B cell (primary cell): ENCODE measurements around the gene TRABD2B. TPM values are rescaled to one million over a fixed set of nuclear protein-coding genes. Genes with fewer than 3 reads are reported as not detected.
"Not testable (repeated sequence)": the region's sequence is repeated elsewhere in the genome, so short reads cannot be mapped to it uniquely, and the experiment has no call there.

Experiments
- ATAC-seq: fragments of 200-7000 bp; cut with Tn5 transposase; one replicate; pipeline ENCODE4 v1.10.0; 2021; ENCODE audit warnings: low read depth, mild to moderate bottlenecking, moderate number of reproducible peaks, moderate library complexity
- CTCF ChIA-PET: fragments of 350-600 bp; sonication (Branson Sonifier 250); formaldehyde crosslinking; loops from one replicate; lab custom pipeline; 2021; ENCODE audit warnings: antibody characterized with exemption, inconsistent platforms; lab: Charles Lee
- POLR2A ChIA-PET: fragments of 350-600 bp; sonication (Branson Sonifier 250); formaldehyde crosslinking; loops from one replicate; lab custom pipeline; 2021; ENCODE audit warnings: antibody characterized with exemption; lab: Charles Lee
- DNase-seq: peaks from one replicate; pipeline ENCODE4 v3.0.0; 2013
- H2AFZ ChIP-seq: 2 replicates; pipeline ENCODE4 v1.6.1; 2012; ENCODE audit warnings: mild to moderate bottlenecking, low read depth, low read length; ENCODE audit not compliant: insufficient read depth, poor library complexity, severe bottlenecking
- H3K27ac ChIP-seq, 2 donors: 1 replicate in 1 of 2; 2 replicates in 1 of 2; pipeline ENCODE4 v1.5.1; 2012 to 2013; ENCODE audit warnings: low read length in 2 of 2, mild to moderate bottlenecking in 2 of 2, moderate library complexity in 1 of 2
- H3K27me3 ChIP-seq, 4 experiments: fragments of 200-600 bp in 1 of 4; sonication (generic) in 1 of 4; replicated peaks in 1 of 4; 1 replicate in 2 of 4; 2 replicates in 2 of 4; pipeline versions ENCODE4 v1.6.1 to v1.7.0; 2013 to 2016; ENCODE audit warnings: low read length in 3 of 4, mild to moderate bottlenecking in 2 of 4, mixed read lengths in 1 of 4, moderate library complexity in 1 of 4; ENCODE audit not compliant: insufficient read depth in 4 of 4, control insufficient read depth in 3 of 4; ENCODE audit errors: control extremely low read depth in 1 of 4
- H3K36me3 ChIP-seq, 2 experiments: replicated peaks in 1 of 2; 1 replicate in 1 of 2; 2 replicates in 1 of 2; pipeline versions ENCODE4 v1.6.1 to v1.7.1; 2013; ENCODE audit warnings: low read length in 1 of 2; ENCODE audit not compliant: insufficient read depth in 2 of 2, control insufficient read depth in 1 of 2; ENCODE audit errors: control extremely low read depth in 1 of 2, extremely low read depth in 1 of 2
- H3K4me1 ChIP-seq, 2 donors: fragments of 200-600 bp in 1 of 2; sonication (generic) in 1 of 2; 1 replicate in 1 of 2; 2 replicates in 1 of 2; pipeline versions ENCODE4 v1.5.1 to v1.6.1; 2013 to 2017; ENCODE audit warnings: low read length in 2 of 2; ENCODE audit not compliant: control insufficient read depth in 2 of 2, insufficient read depth in 2 of 2
- H3K4me2 ChIP-seq: replicated peaks from 2 replicates; pipeline ENCODE3; 2012; ENCODE audit warnings: mild to moderate bottlenecking, low read depth, low read length; ENCODE audit not compliant: poor library complexity, severe bottlenecking
- H3K4me3 ChIP-seq, 5 experiments: fragments of 200-600 bp in 1 of 5; sonication (generic) in 1 of 5; 1 replicate in 3 of 5; 2 replicates in 2 of 5; pipeline versions ENCODE4 v1.5.1 to v1.7.0; 2011 to 2016; ENCODE audit warnings: low read length in 4 of 5, mild to moderate bottlenecking in 4 of 5, low read depth in 2 of 5, control low read depth in 1 of 5, moderate library complexity in 1 of 5; ENCODE audit not compliant: insufficient read depth in 1 of 5; ENCODE audit errors: control extremely low read depth in 1 of 5, extremely low read depth in 1 of 5
- H3K79me2 ChIP-seq: fragments of 200-600 bp; sonication (generic); one replicate; pipeline ENCODE4 v1.6.0; 2016; ENCODE audit warnings: low read length; ENCODE audit not compliant: control insufficient read depth, insufficient read depth
- H3K9ac ChIP-seq: fragments of 200-600 bp; sonication (generic); 2 replicates; pipeline ENCODE4 v1.6.1; 2017; ENCODE audit warnings: mild to moderate bottlenecking, low read length, moderate library complexity
- H3K9me3 ChIP-seq, 3 donors: one replicate each; pipeline versions ENCODE4 v1.6.1 to v1.7.1; 2013; ENCODE audit warnings: low read length in 2 of 3; ENCODE audit not compliant: control insufficient read depth in 2 of 3, insufficient read depth in 1 of 3; ENCODE audit errors: control extremely low read depth in 1 of 3
- H4K20me1 ChIP-seq: 2 replicates; pipeline ENCODE4 v1.6.0; 2012; ENCODE audit warnings: mild to moderate bottlenecking, low read length; ENCODE audit not compliant: insufficient read depth, control insufficient read depth, poor library complexity, severe bottlenecking
- H3K27ac Mint-ChIP-seq: one replicate; pipeline ENCODE4 v1.8.0; 2021; ENCODE audit warnings: mixed read lengths
- H3K27me3 Mint-ChIP-seq: one replicate; pipeline ENCODE4 v1.8.0; 2021; ENCODE audit warnings: mixed read lengths
- H3K4me1 Mint-ChIP-seq: one replicate; pipeline ENCODE4 v1.8.0; 2021; ENCODE audit warnings: mixed read lengths
- H3K4me3 Mint-ChIP-seq: one replicate; pipeline ENCODE4 v1.8.0; 2021; ENCODE audit warnings: mixed read lengths
- H3K9me3 Mint-ChIP-seq: one replicate; pipeline ENCODE4 v1.8.0; 2022; ENCODE audit warnings: mixed read lengths; ENCODE audit not compliant: insufficient read depth
- WGBS: methylation state at CpG from one replicate; pipeline ENCODE4 v1.1.5; 2013; ENCODE audit warnings: missing lambda C conversion rate; ENCODE audit not compliant: insufficient coverage; 5-methylcytosine and 5-hydroxymethylcytosine counted together
- intact Hi-C: fragments of 100-400 bp; cut with micrococcal nuclease; formaldehyde crosslinking; loops from one replicate; pipeline ENCODE4 v1.10.0; 2022
- polyA plus RNA-seq: library from polyadenylated mRNA; depleted of rRNA; stranded (reverse); fragments of >200 nt; gene quantifications from 2 replicates; pipeline ENCODE4 v1.2.3, GENCODE V29; 2012
- total RNA-seq, 2 donors: library from RNA; stranded (reverse); fragments of 120-200 nt in 1 of 2; gene quantifications; 1 replicate in 1 of 2; 2 replicates in 1 of 2; pipeline versions ENCODE4 v1.2.3 to v1.2.4, GENCODE V29; 2013 to 2022

TRABD2B gene
- total and polyA plus RNA-seq, 2 donors (not counting 1 experiment from before 2014, with no cell fraction given): not detected

GRCh38 chr1:47961835-47962234 is 35.4 kb downstream of the TRABD2B start:
- H4K20me1 ChIP-seq, H3K36me3 ChIP-seq, CTCF ChIA-PET, H2AFZ ChIP-seq, H3K4me1 Mint-ChIP-seq, POLR2A ChIA-PET, H3K9ac ChIP-seq, H3K4me3 Mint-ChIP-seq, H3K4me3 ChIP-seq, H3K9me3 ChIP-seq, H3K9me3 Mint-ChIP-seq, H3K4me1 ChIP-seq, ATAC-seq, H3K27ac Mint-ChIP-seq, H3K79me2 ChIP-seq, intact Hi-C loops, H3K4me2 ChIP-seq, H3K27me3 ChIP-seq, DNase-seq, H3K27ac ChIP-seq: not testable (repeated sequence)
- WGBS: no CpG with 5 or more reads among the region's 5 CpGs
- H3K27me3 Mint-ChIP-seq: peaks cover 13% of the 10 kb centered on the region

DNA sequence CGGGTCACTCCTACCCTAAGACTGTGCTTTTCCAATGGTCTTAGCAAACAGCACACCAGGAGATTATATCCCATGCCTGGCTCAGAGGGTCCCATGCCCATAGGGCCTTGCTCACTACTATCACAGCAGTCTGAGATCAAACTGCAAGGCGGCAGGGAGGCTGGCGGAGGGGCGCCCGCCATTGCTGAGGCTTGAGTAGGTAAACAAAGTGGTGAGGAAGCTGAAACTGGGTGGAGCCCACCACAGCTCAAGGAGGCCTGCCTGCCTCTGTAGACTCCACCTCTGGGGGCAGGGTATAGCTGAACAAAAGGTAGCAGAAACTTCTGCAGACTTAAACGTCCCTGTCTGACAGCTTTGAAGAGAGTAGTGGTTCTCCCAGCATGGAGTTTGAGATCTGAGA is 40.7 kb downstream of the TRABD2B start:
- H3K4me1 ChIP-seq, H3K4me3 Mint-ChIP-seq, POLR2A ChIA-PET, CTCF ChIA-PET, H3K9ac ChIP-seq, H3K36me3 ChIP-seq, H3K27me3 ChIP-seq, H4K20me1 ChIP-seq, H3K27ac Mint-ChIP-seq, H2AFZ ChIP-seq, H3K4me2 ChIP-seq, H3K4me3 ChIP-seq, DNase-seq, ATAC-seq, H3K4me1 Mint-ChIP-seq, H3K79me2 ChIP-seq, H3K9me3 Mint-ChIP-seq, intact Hi-C loops, H3K27ac ChIP-seq: not testable (repeated sequence)
- peaks cover 0 to 15% (median 0%) of the 10 kb centered on the region in 3 donors for H3K9me3 ChIP-seq
- WGBS: 100% methylated on average over 1 of the region's 6 CpGs
- peaks cover 21% of the 10 kb centered on the region for H3K27me3 Mint-ChIP-seq
